Measurements from ENCODE around the gene TEPSIN.

The TEPSIN gene

DNA sequence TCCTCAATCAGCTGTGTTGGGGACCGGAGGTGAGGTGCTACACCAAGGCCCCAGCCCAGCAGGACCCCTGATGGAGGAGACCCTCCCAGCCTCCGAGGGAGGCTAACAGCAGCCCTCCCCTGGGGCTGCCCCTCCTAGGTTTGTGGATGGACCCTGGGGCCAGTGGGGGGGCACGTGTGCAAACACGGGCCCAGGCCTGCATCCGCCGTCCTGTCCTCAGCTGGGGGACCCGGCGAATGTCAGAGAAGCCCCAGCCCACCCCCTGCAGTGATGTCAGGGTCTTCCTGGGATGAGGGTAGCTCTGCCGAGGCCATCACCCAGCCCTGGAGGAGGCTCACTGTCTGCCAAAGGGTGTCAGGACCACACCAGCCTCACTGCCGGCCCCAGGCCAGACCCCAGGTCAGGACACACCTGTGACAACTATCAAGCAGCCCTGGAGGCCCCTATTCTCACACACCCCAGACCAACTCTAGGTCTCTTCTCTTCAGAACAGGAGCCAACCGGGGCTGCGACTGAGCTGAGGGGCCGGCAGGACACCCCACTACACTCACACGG lies 42.8 kb downstream of the TEPSIN start:
- DNase-seq, result no peak

DNA sequence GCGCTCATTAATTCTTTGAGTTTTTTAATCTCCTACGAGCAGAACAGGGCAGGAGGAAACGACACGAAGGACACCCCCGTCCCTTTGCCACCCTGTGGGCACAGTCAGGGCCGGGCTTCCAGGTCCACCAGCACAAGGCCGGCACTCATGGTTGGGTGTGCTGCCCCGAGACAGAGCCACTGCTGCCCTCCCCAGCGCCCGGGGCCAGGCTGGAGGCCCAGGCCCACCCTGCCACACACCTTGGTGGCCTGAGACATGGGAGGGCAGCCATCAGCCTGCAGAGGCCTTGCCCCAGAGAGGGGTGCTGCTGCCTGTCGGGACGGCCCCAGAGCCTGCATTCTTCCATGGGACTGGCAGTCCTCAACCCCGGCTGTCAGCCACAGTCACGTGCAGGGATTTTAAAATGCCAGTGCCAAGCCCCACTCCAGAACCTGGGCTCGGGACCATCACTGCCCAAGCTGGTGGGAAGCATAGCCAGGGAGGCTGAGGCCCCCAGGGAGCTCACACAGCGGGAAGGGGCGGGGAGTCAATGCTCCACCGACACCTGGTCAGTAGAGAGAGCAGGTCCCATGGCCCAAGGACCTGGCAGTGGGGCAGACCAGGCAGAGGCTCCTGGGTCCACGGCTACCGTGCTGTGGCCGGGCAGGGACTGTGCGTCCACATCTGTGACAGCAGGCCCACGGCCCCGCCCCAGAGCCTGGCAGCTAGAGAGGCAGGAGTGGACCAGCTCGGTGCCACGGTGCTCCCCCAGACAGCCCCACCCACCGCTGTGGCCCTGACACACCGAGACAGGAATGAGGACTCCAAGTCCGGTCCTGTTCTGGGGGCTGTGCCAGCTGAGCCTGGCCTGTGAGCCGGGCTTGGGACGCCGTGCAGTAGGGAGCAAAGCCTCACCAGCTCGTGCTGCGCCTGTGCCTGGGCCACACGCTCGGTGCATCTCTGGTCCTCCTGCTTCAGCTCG lies 43.6 kb downstream of the TEPSIN start:
- DNase-seq, result no peak

DNA sequence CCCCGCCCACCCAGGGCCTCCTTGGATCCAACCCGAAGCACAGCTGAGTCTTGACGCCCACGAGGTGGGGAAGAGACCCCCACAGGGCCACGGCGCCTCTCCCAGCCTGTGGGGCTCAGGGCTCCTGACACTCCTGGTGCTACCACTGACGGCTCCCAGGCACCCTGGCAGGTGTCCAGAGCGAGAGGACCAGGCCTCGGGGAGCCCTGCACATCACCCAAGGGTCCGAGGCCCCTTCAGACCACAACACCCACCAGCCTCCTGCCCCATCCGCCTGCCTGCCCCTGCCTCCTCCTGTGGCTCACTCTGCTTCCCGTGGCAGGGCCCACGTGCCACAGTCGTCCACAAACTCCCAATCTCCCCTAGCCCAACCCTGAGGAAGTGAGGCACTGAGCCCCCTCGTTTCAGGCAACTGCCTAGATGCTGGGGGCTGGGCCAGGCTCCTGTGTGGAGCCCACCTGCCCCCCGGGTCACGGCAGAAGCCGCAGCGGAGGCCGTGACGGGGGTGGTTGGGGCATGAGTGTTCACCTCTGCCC lies 44.6 kb downstream of the TEPSIN start:
- no peak for DNase-seq

DNA sequence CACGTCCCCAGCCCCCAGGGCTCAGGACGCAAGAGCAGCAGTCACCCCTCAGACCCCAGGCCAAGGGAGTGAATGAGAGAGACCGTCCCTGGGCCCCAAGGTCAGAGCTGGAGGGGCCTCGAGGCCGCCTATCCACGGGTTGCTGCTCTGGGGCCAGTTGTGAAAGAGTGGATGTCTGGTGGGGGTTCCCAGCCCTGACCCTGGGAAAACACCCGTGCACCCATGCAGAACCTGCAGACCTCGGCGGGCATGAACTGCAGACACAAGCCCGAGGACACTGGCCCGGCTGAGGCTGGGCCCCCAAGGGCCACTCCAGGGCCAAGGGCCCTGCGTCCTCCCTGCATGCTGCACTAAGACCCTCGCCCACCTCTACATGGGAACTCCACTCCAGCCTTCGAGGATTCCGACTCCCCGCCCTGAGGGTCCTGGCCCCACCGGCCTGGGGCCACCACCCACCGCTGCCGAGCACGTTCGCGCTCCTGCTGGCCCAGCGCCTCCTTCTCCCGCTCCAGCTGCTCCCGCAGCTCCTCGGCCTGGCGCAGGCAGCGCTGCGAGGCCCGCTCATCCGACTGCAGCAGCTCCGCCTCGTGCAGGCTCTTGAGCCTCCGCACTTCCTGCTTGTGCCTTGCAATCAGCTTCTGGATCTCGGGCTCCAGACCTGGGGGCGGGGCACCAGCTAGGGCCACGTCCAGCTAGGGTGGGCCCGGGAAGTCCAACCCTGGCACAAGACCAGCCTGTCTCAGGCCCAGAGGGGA lies 45.2 kb downstream of the TEPSIN start:
- DNase-seq, result no peak

DNA sequence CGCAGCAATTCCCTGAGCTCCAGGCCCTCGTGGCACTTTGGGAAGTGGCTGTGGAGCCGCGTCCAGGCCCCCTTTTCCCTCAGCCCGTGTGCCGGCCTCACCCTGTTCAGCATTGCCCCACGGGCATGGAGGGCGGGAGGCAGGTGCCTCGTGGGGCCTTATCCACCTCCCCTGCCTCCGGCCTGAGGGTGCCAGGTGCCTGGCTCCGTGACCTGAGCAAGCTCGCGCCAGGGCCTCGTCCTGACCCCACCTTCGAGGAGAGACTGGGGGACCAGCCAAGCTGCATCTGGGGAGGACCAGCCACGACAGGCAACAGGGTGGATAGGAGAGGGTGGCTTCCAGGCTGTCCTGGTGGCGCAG lies 45.8 kb downstream of the TEPSIN start:
- DNase-seq, result no peak

DNA sequence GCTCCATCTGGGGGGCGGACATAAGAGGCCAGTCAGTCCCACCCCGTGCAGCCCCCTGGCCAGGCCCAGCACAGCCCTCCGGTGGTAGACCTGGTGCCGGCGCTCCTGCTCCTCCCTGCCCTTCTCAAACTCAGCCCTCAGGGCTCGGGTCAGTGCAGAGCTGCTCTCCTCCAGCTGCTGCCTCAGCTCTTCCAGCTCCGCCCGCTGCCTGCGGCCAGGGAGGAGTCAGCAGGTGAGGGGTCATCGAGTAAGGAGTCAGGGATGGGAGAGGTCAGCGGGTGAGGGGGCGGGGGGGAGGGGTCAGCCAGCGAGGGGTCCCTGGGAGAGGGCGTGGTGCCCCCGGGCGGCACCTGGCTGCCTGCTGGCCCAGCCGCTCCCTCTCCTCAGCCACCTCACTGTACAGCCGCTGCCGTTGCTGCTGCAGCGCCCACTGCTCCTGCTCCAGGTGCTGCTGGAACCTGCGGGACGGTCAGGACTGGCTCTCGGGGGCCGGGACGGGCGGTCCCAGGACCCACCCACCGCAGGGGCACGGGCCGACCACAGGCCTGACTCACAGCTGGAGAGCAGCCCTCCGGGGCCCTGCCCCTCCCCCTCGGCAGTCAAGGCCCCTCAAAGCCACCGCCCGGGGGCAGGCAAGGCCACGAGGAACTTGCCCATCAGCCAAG lies 46.3 kb downstream of the TEPSIN start:
- no peak for DNase-seq

DNA sequence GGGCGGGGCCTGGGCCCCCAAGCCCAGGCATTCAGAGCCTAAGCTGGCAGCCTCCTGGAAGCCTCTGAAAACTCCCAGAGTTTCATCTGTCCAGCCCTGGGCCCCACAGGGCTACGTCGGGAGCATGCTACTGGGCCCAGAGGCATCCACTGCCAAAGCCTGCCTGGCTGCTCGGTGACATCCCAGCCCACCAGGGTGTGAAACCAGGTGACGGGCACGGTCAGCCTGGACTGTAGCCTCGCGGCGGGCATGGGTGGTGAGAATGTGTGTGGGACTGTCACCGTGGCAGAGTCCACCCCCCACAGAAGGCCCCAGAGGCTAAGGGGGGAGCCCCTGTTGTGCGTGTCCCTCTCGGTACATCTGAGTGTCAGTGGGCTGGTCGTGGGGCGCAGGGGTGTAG lies 47.2 kb downstream of the TEPSIN start:
- no peak for DNase-seq

DNA sequence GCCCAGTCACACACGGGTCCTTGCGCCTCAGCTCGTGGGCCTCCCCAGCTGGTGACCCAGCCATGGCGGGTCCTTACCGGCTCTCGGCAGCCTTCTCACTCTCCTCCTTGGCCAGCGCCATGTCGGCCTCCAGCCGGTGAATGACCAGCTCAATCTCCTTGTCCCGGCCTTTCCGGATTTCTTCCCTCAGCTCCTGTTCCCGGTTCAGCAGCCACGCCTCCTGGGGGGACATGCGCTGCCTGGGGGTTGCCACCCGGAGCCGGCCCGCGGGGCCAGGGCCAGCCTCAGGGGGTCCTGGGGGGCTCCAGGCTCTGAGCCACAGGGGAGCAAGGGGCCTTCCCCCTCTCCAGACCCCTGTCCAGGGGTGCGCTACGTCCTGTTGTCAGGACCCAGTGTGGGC lies 47.7 kb downstream of the TEPSIN start:
- no peak for DNase-seq

DNA sequence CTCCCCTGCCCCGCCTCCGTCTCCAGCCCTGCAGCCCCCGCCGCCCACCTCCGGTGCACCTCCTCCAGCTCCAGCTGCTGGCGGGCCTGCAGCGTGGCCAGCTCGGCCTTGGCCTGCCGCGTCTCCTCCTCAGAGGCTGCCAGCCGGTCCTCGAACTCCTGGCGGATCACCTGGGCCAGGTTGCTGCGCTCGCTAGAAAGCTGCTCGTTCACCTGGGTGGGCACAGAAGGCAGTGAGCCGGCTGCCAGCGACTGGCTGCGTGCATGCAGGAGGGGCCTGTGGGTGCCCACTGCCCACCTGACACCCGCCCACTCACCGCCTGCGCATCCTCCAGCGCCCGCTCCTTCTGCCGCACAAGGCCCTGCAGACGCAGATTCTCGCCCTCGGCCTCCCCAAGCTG lies 48.3 kb downstream of the TEPSIN start:
- DNase-seq, result no peak

DNA sequence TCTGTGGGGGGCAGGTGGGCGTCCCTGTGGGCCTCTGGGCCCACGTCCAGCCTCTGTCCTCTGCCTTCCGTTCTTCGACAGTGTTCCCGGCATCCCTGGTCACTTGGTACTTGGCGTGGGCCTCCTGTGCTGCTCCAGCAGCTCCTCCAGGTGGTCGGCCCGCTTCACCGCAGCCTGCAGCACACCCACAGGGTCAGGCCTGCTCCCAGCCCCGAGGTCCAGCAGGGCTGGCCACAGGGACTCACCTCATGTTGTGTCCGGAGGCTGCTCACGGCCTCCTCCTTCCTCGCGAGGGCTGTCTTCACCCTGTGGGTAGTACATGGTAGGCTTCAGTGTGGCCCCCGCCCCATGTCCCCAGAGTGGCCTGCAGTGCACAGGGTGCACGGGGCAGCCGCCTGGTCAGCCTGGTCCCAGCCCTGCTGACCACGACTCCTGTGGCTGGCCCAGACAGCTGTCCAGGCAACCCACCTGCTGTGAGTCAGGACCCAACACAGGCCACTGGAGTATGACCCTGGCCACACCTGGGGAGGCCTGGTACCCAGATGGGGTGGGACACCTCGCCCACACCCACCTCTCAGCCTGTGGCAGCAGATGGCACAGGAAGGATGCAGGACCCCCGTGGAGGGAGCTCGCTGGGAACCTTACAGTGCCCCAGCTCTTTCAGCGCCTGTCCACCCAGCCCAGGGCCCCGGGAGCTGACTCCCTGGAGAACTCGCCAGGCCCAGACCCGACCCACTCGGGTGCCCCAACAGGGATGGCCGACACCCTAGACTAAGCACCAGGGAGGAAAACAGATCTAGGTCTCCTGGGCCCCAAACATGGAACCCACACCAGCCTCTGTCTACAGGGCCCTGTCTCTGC lies 49.0 kb downstream of the TEPSIN start:
- no peak for DNase-seq

DNA sequence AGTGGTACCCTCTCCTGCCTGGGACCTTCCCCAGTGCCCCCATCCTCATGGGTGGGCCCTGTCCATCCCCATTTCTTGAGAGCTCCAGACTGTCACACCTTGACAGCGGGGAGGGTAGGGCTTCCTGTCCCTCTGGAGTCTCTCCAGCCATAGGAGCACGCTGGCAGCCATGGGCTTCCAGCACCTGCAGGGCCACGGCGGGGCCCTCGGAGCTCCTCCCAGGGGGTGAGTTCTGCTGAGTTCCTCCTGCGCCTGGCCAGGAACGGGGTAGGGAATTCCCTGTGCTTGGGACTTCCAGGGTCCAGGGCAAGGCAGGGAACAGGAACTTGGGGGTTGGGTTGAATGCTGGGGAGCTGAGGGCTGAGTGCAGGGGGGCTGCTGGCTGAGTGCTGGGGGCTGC lies 49.8 kb downstream of the TEPSIN start:
- DNase-seq, result no peak

DNA sequence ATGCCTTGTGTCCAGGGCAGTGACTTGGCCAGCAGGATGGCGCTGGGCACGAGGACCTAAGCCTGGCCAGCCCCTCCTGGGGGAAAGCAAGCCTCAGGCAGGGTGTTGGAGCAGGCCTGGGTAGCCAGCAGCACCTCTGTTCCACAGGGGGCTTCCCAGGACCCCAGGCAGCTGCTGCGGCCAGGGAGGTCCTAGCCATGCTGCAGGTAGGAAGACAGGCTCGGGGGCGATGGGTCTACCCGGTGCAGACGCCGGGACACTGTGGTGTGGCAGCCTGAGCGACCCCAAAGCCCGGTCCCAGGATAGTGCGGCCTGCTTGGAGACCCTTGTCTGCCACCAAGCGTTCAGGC lies 50.4 kb downstream of the TEPSIN start:
- no peak for DNase-seq

DNA sequence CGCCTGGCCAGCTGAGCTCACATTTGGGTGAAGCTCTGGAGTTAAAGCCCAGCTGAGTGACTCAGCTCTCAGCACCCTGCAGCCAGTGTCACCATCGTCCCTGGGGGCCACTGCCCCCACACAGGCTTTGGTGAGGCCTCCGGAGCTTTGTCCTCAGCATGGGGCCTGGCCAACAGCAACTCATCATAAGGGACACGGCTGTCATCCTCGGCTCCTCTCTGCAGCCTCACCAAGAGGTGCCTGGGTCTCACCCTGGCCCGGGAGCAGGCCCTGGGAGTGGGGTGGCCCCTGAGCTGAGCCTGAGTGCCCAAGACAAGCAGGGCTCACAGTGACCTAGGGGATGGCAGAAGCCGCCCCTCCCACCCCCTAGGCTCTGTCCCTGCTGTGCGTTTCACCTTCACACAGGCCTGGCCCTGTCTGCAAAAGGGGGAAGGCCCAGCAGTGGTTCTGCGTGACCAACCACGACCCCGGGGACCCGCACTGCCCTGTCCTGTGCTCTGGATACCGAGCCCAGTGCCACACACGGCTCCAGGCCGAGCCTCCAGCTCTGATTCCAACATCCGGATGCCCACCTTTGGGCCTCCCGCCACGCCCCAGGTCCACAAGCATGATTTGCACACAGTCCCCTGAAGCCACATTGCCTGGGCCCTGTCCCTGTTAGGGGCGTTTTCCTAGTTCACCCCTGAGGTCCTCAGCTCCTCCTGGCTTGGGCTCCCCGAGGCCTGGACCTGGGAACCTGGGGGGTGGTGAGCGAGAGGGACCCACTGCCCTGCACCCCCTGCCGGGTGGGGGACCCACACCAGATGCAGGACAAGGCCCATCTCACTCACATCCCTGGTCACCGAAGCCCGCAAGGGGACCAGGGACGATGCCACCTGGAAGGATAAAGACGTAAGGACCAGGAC lies 51.0 kb downstream of the TEPSIN start:
- DNase-seq, result no peak

DNA sequence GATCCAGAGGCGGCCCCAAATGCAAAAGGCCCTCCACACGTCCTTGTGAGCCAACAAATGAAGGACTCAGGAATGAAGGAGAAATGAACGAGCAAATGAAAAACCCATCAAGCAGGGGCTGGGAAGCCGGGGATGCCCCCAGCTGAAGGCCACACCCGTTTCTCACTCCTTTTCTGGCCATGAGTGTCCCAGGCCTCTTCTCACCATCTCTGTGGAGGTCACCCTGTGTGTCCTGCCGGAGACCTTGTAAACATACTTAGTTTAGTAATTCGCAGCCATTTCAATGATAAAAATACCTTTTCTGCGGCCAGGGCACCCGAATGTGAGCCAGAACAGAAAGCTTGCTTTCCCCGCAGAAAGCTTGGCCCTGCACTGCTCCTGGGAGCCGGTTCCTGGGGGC lies 51.7 kb downstream of the TEPSIN start:
- no peak for DNase-seq

DNA sequence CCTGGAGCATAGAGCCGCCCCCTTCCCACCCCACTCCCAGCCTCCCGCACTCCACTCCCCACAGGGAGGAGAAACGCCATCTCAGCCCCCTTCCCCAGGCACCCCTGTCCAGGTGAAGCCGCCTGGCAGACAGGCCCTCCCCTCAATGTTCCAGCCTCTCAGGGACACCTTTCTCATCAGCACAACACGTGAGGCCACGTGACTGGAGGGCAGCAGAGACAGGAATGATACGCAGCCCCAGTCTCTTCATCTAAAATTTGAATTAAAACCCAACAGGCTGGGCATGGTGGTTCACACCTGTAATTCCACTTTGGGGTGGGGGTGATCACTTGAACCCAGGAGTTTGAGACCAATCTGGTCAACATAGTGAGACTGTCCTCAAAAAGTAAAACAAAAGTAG lies 52.7 kb downstream of the TEPSIN start:
- DNase-seq, result no peak

DNA sequence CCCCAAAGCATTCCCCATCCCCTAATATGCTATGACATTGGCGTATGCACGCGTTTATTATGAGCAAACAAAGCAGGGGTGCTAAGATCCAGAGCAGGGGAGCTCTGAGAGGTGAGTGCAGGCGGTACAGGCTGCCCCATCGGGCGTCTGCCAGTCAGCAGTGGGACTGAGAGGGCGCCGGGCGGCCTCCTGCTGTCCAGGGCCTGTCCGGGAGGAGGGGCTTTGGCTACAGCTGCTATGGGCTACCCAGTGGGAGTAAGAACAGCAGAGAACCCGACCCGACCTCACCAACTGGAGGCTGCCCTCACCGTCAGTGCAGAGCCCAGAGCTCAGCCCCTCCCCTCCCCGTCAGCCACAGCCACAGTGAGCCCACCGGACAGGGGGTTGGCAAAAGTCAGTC lies 54.3 kb downstream of the TEPSIN start:
- DNase-seq, result no peak

DNA sequence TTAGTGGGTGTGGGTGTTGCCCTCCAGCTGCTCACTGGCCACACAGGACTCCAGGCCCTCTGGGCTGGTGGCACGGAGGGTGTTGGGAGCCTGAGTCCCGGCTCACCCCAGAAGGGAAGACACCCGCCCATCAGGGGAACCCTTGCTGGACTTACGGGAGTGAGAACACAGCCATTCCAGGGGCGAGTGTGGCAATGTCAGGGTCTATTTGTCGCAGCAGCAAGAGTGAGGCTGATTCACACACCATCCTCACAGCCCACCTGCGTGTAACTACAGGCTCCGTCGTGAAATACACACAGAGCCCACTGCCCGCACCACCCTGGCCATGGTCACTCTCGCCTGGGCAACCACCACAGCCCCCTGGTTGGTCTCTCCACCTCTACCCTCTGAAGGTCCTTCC lies 55.0 kb downstream of the TEPSIN start:
- no peak for DNase-seq

DNA sequence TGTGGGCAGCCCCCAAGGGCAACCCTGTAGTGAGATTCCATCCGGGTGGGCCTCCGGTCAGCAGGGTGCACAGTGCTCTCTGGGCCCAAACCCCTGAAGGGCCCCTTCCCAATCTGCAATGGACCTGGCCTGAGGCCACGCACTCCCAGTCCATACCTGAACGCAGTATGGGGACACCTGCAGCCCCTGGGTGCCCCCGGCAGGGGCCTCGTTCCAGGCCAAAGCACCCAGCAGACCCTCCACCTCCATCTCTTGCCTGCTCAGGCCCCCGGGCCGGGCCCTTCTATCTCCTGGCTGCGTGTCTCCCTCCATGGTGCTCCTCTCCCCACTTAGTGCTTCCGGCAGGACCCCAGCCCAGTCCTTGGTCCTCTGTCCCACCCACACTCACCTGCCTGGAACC lies 55.5 kb downstream of the TEPSIN start:
- no peak for DNase-seq

DNA sequence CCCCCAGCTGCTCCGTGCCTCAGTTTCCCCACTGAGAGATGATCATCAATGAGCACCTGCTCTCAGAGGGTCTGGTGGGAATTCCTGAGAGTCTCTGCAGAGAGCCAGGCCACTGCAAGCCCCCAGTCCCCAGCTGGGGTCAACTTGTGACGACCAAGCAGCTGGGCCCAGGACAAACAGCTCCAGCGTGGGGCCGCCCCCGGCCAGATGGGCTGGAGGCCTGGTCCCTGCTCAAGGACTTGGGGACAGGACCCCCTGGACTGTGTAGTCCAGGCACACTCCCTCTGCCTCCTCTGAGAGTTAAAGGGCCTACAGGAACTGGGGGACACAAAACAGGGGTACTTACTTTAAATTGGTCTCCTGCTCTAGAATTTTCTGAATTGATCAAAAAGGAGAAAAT lies 56.3 kb downstream of the TEPSIN start:
- no peak for DNase-seq

DNA sequence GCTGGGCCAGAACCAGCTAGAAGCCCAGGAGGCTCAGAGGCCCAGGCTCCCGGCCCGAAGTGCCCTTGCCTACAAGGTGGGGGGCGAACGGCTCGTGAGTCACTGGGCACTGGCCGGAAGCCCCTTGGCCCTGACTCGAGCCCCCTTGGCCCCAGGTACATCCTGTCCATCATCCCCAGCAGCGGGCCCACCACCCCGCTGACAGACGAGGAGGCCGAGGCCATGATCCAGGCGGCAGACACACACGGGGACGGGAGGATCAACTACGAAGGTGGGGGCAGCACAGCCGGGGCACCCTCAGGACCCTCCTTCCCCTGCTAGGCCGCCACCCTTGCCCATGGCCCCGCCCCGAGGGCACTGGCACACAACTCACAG lies 57.1 kb downstream of the TEPSIN start:
- no peak for DNase-seq

Measured in CD4-positive, alpha-beta T cell treated with Interleukin-6 for 4 hours (primary cell).